Astrocyte (in vitro differentiated cells and primary cell): Measurements from ENCODE around the gene ZEB1.

Experiments
- CTCF ChIP-seq: IDR thresholded peaks from 2 replicates; pipeline ENCODE4 v1.5.1; 2011; ENCODE audit warnings: low read depth, mild to moderate bottlenecking, inconsistent platforms, low read length, moderate library complexity; ENCODE audit not compliant: insufficient read depth
- EZH2 ChIP-seq: IDR thresholded peaks from 2 replicates; pipeline ENCODE4 v1.6.1; 2012; ENCODE audit warnings: mild to moderate bottlenecking, low read length, inconsistent platforms; ENCODE audit not compliant: insufficient read depth

DNA sequence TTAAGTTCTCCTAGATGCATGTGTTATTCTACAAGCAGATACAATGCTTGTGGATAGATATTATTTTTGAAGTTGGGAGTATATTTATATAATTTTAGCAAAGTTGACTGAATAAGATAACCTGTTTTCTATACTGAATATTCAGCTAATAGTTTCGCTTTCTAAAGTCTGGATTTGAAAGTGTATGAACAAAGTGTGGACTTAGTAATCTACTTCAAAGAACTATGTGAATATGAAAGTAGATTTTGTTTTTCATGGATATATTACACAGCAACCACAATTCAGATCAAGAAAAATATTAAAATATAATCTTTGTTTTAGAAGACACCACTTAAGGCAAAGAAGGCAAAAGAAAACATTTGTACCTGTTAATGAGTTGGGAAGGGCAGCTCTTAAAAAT lies 78.8 kb downstream of the ZEB1 start:
- TF ChIP-seq CTCF, result no peak
- no peak for TF ChIP-seq EZH2
